Activated effector memory CD4-positive, alpha-beta T cell treated with anti-CD3 and anti-CD28 coated beads, Interleukin-2, amount 50 U/mL, for 16 hours (primary cell): Measurements from ENCODE around the gene RHBG.
A peak's percentile ranks its signal among the peaks of the same experiment; 100 is the strongest.
"Not testable (repeated sequence)": the region's sequence is repeated elsewhere in the genome, so short reads cannot be mapped to it uniquely, and the experiment has no call there.

Source experiments
- DNase-seq: peaks from one replicate; pipeline ENCODE4 v3.0.0-alpha.2; 2020

Gene RHBG

GRCh38 chr1:156368889-156369684 is at the start of gene RHBG:
TSS of gene RHBG (plus strand) at chr1:156369211. CDS start at chr1:156369250, 39 bp downstream.
- peak; percentile 68 for DNase-seq

DNA sequence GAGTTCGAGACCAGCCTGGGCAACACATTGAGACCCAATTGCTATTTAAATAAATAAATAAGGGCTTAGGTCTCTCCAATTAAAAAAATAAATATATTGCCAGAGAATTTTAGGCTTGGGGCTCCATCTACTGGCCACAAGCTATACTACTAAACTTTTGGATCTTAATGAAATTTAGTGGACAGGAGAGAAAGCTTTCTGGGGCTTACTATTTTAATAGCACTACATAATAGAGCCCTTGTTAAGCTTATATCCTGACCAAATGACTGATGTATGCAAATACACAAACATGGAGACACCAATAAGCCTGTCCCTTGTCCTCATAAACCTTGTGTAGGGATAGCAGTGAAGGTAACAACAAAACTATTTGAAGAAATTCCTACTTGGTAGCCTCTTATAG is 49.3 kb upstream of the RHBG start:
- DNase-seq, result no peak

GRCh38 chr1:156320560-156320959 is 48.5 kb upstream of the RHBG start:
- DNase-seq, result no peak

DNA sequence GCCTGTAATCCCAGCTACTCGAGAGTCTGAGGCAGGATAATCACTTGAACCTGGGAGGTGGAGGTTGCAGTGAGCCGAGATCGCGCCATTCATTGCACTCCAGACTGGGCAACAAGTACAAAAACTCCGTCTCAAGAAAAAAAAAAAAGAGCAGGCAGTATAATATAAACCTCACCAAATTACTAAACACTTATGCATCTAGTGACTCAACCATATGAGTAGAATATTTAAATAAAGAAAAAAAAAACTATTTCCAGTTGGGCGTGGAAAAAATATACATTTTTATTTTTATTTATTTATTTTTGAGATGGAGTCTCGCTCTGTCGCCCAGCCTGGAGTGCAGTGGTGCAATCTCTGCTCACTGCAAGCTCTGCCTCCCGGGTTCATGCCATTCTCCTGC is 45.8 kb upstream of the RHBG start:
- DNase-seq, result not testable (repeated sequence)

GRCh38 chr1:156336242-156336641 is 32.8 kb upstream of the RHBG start:
- DNase-seq, result no peak

DNA sequence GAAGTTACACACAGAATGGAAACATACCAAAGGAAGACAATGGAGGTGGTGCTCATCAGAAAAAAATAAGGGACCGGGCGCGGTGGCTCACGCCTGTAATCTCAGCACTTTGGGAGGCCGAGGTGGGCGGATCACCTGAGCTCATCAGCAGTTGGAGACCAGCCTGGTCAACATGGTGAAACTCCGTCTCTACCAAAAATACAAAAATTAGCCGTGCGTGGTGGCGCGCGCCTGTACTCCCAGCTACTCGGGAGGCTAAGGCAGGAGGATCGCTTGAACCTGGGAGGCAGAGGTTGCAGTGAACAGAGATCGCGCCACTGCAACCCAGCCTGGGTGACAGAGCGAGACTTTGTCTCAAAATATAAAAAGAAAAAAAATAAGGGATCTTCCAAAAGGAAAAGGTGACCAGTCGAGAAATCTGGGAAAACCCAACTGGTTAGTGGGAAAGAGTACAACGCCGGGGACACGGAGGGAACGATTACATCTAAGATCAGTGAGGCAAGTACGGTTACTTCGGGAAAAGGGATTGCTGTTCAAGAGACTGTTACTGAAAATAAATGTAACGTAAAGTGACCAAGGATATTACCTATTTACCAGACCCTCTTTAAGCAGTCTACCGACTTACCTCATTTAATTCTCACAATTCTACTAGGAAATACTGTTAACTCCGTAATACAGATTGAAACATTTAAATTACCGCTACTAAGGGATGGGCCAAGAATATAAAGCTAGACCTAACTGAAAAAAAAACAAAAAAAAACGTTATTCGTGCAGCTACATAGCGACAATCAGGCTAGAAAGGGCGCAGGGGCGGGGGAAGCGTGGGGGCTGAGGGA is 31.7 kb upstream of the RHBG start:
- DNase-seq, result peak; percentile 65

DNA sequence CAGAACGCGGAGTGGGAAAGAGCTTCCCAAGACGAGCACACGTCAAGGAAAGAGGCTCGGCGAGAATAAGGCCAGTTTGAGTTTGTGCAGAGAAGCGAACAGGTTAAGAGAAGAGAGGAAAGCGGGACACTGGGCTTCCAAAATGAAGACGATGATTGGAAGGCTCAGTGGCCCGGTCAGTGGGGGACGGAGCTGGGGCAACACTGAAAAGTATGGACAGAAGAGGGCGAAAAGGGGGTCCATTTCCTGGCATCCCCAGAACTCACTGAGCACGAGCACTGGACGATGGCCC is 31.2 kb upstream of the RHBG start:
- DNase-seq, result no peak

DNA sequence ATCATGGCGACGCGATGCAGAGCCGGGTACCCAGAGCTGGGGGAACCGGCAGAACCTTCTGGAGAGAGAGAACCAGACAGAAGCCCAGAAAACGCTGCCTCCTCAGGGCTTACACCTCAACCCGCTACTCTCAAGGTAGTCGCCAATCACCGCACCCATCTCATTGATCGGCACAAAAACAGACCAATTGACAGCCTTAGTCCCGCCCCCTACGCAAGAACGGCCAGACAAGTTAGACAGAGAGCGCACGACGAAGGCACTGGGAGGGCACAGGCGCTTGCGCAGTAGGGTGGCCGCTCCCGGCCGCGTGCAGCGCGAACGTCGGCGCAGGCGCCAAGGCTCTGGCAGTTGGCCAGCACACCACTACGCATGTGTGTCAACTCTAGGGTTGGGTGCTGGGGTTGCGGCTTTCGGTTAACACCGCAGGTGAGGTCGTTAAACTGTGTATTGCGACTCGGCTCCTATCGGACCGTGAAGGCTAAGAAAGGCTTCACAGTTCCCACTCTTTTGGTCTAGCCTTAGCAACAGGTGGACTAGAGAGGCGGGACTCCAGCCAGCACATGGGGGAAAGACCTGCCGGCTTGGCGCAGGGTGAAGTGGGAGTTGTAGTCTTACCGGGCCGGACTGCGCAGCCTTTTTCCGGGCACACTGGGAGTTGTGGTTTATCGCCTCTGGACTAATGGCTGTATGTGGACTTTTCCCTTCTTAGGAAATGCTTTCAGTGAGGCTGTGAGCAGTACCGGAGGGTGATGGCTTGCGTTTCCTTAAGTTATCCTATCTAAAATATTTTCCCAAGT is 30.6 kb upstream of the RHBG start, which contains the start of the genes CCT3 and TSACC:
Gene CCT3 (minus strand): TSS at position 113 of the 797 bp plus-strand sequence. CDS start 108 bp downstream, at position 5.
Gene TSACC (plus strand): TSS at position 347 of the 797 bp plus-strand sequence. CDS start 1,232 bp downstream, outside the sequence.
- peak; percentile 100 for DNase-seq

GRCh38 chr1:156342166-156342955 is 26.6 kb upstream of the RHBG start:
- no peak for DNase-seq

DNA sequence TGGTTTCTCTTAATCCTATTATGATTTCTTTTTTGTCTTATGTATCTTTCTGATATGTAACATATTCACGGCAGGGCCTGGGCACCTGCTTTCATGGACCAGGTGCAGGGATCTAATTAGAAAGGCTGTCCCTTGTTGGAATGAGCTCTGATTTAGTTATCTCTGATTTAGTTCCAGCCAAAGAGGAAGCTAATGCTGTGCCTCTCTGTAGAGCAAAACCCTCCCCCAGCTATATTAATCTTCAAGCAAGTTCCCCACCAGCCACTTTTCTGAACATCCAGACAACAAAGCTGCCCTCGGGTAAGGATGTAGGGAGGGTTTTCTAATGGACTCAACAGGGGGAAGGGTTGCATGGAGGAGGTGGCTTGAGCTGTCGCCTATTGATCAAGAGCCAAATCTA is 24.6 kb upstream of the RHBG start:
- DNase-seq, result no peak

DNA sequence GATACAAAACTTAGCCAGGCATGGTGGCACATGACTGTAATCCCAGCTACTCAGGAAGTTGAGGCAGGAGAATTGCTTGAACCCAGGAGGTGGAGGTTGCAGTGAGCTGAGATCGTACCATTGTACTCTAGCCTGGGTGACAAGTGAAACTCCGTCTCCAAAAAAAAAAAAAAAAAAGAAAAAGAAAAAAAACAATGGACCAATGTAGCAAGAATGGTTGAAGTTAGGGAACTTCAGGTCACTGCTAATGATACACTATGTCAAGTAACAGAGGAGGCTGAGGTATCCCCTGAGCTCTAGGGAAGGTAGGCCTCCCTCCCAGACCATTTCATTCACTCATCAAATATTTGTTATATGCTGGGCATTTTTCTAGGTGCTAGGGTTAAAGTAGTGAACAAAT is 23.0 kb upstream of the RHBG start:
- DNase-seq, result not testable (repeated sequence)

DNA sequence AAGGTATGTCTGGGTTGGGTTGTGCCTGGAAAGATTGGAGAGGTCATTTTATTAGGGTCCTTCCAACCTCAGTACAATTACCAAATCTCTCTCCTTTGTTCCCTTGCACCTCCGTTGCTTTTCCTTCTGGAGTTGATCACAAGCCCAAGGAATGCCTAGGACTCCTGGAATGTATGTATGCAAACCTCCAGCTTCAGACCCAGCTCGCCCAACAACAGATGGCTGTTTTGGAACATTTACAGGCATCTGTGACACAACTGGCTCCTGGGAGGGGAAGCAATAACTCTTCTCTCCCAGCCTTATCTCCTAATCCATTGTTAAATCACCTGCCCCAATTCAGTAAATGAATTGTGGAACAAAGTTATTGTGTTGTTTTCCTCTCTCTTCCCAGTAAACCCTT is 22.4 kb upstream of the RHBG start:
- DNase-seq, result no peak

- DNase-seq, result no peak
These were observed 21.7 kb upstream of the RHBG start for GRCh38 chr1:156347331-156347730.

GRCh38 chr1:156352481-156352880 is 16.5 kb upstream of the RHBG start:
- not testable (repeated sequence) for DNase-seq

DNA sequence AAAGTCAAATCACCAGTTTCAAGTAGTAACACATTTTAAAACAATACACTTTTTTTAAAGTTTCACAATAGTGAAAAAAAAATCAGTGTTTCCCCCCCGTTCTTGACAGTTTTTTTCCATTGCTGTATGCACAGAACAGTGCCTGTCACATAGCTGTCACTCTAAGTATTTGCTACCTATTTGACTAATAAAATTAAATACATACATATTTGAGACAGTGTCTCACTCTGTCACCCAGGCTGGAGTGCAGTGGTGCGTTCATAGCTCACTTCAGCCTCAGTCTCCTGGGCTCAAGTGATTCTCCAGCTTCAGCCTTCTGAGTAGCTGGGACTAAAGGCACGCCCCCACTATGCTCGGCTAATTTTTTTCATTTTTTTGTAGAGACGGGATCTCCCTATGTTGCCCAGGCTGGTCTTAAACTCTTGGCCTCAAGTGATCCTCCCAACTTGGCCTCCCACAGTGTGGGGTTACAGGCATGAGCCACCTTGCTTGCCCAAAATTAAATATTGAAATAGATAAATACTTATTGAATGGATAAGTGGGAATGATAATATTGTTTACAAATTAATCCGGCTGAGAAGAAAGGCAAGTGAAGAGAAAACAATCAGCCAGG is 12.6 kb upstream of the RHBG start:
- DNase-seq, result no peak

DNA sequence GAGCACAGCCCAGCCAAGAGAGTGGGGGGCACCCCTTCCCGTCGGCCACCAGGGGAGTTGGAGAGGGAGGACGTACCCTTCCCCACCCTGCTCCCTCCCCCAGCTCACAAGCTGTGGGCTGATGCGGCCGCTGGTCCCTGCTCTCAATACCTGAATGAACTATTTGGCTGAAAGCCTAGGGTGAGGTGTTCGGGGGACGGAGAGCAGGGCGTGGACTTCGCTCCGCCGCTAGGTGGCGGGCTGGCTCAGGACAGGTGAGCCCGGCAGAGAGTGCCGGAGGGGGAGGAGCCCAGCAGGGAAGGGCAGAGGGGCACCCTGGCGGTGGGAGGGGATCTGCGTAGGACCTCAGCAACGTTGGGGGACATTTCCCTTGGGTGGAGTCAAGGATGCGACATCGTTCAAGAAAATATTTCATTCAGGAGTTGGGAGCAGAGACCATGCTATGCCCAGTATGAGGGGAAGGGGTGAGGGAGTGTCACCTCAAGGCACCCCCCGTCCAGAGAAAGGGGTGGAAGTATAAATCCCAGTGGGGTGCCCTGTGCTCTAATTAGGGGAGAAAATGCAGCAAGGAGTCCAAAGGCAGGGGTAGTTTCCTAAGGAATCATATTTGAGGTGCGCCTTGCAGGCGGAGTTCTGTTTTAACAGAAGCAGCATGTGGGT is 12.0 kb upstream of the RHBG start:
- DNase-seq, result peak; percentile 88

DNA sequence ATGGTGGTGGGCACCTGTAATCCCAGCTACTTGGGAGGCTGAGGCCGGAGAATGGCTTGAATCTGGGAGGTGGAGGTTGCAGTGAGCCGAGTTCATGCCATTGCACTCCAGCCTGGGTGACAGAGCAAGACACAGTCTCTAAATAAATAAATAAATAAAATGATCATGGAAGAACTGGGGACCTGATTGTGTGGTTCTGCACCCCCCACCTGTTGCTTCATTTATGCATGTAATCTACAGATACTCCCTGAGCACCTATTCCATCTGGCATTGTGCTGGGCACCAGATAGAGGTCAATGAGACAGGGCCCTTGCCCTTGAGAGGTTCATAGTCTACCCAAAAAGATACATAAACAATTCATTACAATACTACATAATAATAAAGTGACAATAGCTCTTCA is 11.0 kb upstream of the RHBG start:
- DNase-seq, result no peak

GRCh38 chr1:156358641-156359040 is 10.4 kb upstream of the RHBG start:
- DNase-seq, result no peak

DNA sequence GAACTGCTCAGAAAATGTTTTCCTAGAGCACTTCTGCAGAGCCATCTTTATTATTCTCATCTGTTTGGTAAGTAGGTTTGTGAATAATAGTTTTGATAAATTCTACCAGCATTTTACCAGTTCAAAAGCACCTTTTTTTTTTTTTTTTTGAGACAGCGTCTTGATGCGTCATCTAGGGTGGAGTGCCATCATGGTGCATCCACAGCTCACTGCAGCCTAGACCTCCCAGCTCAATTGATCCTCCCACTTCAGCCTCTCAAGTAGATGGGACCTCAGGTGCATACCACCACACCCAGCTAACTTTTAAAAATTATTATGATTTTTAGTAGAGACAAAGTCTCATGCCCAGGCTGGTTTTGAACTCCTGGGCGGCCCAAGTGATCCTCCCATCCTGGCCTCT is 9.8 kb upstream of the RHBG start:
- DNase-seq, result no peak

DNA sequence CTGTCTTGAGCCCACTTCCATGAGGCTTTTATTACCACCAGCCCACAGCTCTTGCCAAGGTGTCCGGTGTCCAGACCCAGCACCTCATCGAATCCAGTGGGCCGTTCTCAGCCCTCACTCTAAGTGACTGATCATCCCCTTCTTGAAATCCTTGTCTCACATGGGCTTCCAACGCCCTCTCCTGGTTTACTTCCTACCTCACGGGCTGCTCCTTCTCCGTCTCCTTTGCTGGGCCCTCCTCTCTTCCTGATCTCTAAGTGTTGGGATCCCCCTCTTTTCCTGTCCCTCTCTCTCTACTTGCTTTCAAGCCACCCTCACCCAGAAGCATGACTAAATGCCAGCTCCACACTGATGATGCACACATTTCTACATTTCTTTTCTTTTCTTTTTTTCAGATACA is 9.0 kb upstream of the RHBG start:
- no peak for DNase-seq

DNA sequence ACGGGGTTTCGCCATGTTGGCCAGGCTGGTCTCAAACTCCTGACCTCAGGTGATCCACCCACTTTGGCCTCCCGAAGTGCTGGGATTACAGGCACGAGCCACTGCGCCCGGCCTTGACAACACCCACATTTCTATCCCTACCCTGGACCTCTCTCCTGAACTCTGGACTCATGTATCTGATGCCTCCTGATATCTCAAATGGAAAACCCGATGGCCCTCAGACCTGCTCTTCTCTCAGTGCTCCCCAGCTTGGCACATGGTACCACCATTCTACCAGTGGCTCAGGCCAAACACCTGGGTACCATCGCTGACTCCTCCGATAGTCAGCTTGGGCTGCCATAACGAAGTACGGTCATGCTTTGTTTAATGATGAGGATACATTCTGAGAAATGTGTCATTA is 8.5 kb upstream of the RHBG start:
- DNase-seq, result no peak
